ENCODE measurements around the gene CORIN.

DNA sequence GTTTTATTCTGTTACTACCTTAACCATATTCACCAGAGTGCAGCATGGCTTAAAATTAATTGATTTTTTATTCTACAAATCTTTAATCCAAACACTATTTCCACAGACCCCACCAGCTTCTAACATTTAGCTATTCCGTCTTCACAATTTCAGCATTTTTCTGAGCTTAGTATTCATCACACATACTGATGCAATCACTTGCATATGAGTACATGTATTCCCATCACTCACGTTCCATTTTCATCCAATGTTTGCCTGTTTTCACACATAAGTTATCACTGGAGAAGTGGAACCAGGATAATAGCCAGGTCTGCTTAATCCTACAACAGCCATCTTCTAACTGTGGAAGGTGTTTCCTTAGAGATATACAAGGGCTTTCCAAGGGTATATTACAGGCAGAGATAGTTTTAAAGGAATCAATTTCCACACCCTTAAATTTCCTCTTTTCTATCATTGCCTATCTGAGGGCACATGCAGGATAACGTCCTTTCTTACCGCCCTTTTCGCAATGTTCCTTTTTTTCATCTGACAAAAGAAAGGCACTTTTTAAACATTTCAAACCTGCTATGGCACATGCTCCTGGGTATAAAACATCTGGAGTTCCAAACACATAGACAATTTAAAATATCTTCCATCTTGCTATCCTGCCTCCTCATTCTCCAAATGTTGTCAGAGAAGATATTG, 115.8 kb downstream of the CORIN start:
- TF ChIP-seq MXI1 (IDR thresholded peaks at IDR 0.05; ENCODE audit: low read depth, low read length): no peak
- no peak for TF ChIP-seq CTCF (IDR thresholded peaks at IDR 0.05 in 2 of 3, conservative IDR thresholded peaks at IDR 0.05 in 1 of 3; ENCODE audit: control insufficient read depth in 2 of 3, extremely low read depth in 1 of 3, insufficient read depth in 1 of 3, low read depth in 3 of 3, low read length in 3 of 3)
- TF ChIP-seq TBL1XR1 (IDR thresholded peaks at IDR 0.05; ENCODE audit: low read depth, low read length): no peak
- TF ChIP-seq SIX5 (IDR thresholded peaks at IDR 0.05; ENCODE audit: low read depth, low read length, severe bottlenecking): no peak

All from GM12878 (cell line).